HepG2 (cell line): ENCODE measurements around the gene TSPAN3. TPM values are rescaled to one million over a fixed set of nuclear protein-coding genes. Genes with fewer than 3 reads are reported as not detected.

ENCODE experiments used
- EEA1 ChIP-seq: sonication (generic); formaldehyde crosslinking; IDR thresholded peaks from 2 replicates; pipeline ENCODE4 v1.5.1; 2020; ENCODE audit warnings: mild to moderate bottlenecking, missing genetic modification reagents, borderline replicate concordance
- KDM5B ChIP-seq: sonication (generic); formaldehyde crosslinking; IDR thresholded peaks from 2 replicates; pipeline ENCODE4 v1.4.0; 2020; ENCODE audit warnings: missing genetic modification reagents, mild to moderate bottlenecking, borderline replicate concordance
- LCORL ChIP-seq, 2 experiments: fragments of 450-650 bp in 1 of 2; sonication (generic) in 1 of 2; formaldehyde crosslinking in 1 of 2; IDR thresholded peaks; 2 replicates each; pipeline versions ENCODE4 v1.5.0 to v1.6.1; 2017 to 2020; ENCODE audit warnings: antibody characterized with exemption in 1 of 2, missing genetic modification reagents in 1 of 2
- MYC ChIP-seq: sonication (generic); formaldehyde crosslinking; IDR thresholded peaks from 2 replicates; pipeline ENCODE4 v1.9.0; 2021; ENCODE audit warnings: missing genetic modification reagents, borderline replicate concordance
- NFYC ChIP-seq: IDR thresholded peaks from 2 replicates; pipeline ENCODE4 v1.6.1; 2016; ENCODE audit warnings: missing genetic modification reagents, missing compliant biosample characterization
- TAF15 ChIP-seq: fragments of 200-400 bp; formaldehyde crosslinking; IDR thresholded peaks from one replicate; pipeline ENCODE4 v1.6.1; 2018; ENCODE audit warnings: mild to moderate bottlenecking, low read depth, low read length; ENCODE audit not compliant: poor library complexity, severe bottlenecking
- ZC3H4 ChIP-seq: sonication (generic); formaldehyde crosslinking; IDR thresholded peaks from 2 replicates; pipeline ENCODE4 v1.4.0; 2020; ENCODE audit warnings: missing genetic modification reagents, borderline replicate concordance
- ZNF251 ChIP-seq: sonication (generic); formaldehyde crosslinking; IDR thresholded peaks from 2 replicates; pipeline ENCODE4 v1.9.0; 2021; ENCODE audit warnings: mild to moderate bottlenecking, missing genetic modification reagents
- ZNF484 ChIP-seq: sonication (generic); formaldehyde crosslinking; IDR thresholded peaks from 2 replicates; pipeline ENCODE4 v1.5.1; 2020; ENCODE audit warnings: mild to moderate bottlenecking, low read depth, missing genetic modification reagents, borderline replicate concordance
- polyA plus RNA-seq, 8 experiments: library from polyadenylated mRNA; depleted of rRNA in 3 of 8; stranded (reverse) in 7 of 8; unstranded in 1 of 8; fragments of >200 nt; fragmentation: Illumina TruSeq in 4 of 8; extraction: Trizol in 4 of 8; gene quantifications; 2 replicates each; pipeline versions ENCODE4 v1.2.1 to v1.2.3, GENCODE V29; 2011 to 2016; ENCODE audit warnings: low read depth in 4 of 8, missing spikeins in 1 of 8, mixed read lengths in 1 of 8; ENCODE audit not compliant: insufficient read depth in 1 of 8
- total RNA-seq, 5 experiments: library from RNA; depleted of rRNA; stranded (reverse); fragments of >200 nt; fragmentation: Illumina TruSeq; extraction: Trizol; gene quantifications; 2 replicates each; pipeline ENCODE4 v1.2.3, GENCODE V29; 2016; ENCODE audit warnings: low read depth in 1 of 5
- TF ChIP-seq, protein P1 (sequence below): IDR thresholded peaks from 2 replicates; pipeline ENCODE4 v1.6.1; 2012; ENCODE audit warnings: inconsistent platforms
- TF ChIP-seq, protein P2 (sequence below): sonication (generic); formaldehyde crosslinking; IDR thresholded peaks from 2 replicates; pipeline ENCODE4 v1.4.0; 2020; ENCODE audit warnings: missing genetic modification reagents
- TF ChIP-seq, protein P3 (sequence below): sonication (generic); formaldehyde crosslinking; IDR thresholded peaks from 2 replicates; pipeline ENCODE4 v1.4.0; 2020; ENCODE audit warnings: missing genetic modification reagents, mild to moderate bottlenecking, borderline replicate concordance
- TF ChIP-seq, protein P4 (sequence below): sonication (generic); formaldehyde crosslinking; IDR thresholded peaks from 2 replicates; pipeline ENCODE4 v1.5.1; 2020; ENCODE audit warnings: mild to moderate bottlenecking, missing genetic modification reagents, moderate library complexity
- TF ChIP-seq, protein P5 (sequence below): sonication (generic); formaldehyde crosslinking; IDR thresholded peaks from 2 replicates; pipeline ENCODE4 v1.4.0; 2020; ENCODE audit warnings: mild to moderate bottlenecking, missing genetic modification reagents

The TSPAN3 gene
- total and polyA plus RNA-seq, 2 of the 13 experiments (the other 11 are each of a cell fraction or from before 2014, with no cell fraction given): 167 to 170 TPM

DNA sequence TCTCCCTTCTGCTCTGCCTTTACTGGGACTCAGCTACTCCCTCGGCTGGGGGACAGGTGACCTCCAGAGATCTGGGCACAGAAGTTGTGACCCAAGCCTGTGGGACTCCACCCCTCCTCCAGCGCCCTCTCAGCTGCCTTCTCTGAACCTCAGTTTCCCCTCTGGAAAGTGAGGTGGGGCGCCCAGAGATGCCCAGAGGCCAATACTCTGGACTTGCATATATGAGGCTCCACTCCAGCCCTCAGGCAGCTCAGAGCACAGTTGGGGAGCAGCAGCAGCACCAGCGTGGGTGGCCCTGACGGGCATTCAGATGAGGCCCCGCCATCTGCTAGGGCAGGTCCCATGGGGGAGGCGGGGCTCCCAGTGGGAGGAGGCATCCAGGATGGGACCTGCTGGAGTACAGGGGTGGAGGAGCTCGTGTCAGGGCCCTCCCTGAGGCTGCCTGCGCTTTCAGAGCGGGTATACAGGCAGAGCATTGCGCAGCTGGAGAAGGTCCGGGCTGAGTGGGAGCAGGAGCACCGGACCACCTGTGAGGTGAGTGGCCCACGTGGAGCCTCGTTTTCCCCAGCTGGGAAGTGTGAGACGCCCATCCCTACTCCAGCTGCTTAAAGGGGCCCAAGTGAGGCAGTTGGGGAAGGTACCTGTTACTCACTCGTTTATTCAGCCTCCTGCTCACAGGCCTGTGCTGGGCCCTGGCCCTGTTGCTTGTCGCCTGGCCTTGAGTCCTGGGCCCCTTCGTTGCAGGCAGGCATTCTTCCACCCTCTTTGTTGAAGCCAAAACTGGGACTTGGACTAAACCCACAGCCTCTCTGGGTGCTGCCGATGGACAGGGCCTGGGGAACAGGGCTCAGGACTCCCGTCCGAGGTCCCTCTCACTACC is 40.6 kb downstream of the TSPAN3 start (continued):
- TF ChIP-seq NFYC (CRISPR knock-in tag) (no peak), LCORL (IDR thresholded peaks at IDR 0.05) (no peak), LCORL (CRISPR knock-in tag; IDR thresholded peaks at IDR 0.05) (peak; percentile 22; the same call in 1 of the 2 replicates), ZNF484 (no peak), ZNF251 (CRISPR knock-in tag) (no peak), EEA1 (peak; percentile 63; the same call in 1 of the 2 replicates), KDM5B (CRISPR knock-in tag) (0 out of 2 replicates have a peak, but pooled peaks have one; percentile 11), TAF15 (no peak), MYC (CRISPR knock-in tag) (peak; percentile 33; the same call in 1 of the 2 replicates), ZC3H4 (CRISPR knock-in tag) (no peak)
- TF ChIP-seq, protein P1, sequence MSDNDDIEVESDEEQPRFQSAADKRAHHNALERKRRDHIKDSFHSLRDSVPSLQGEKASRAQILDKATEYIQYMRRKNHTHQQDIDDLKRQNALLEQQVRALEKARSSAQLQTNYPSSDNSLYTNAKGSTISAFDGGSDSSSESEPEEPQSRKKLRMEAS: peak; percentile 46
- TF ChIP-seq, protein P2, sequence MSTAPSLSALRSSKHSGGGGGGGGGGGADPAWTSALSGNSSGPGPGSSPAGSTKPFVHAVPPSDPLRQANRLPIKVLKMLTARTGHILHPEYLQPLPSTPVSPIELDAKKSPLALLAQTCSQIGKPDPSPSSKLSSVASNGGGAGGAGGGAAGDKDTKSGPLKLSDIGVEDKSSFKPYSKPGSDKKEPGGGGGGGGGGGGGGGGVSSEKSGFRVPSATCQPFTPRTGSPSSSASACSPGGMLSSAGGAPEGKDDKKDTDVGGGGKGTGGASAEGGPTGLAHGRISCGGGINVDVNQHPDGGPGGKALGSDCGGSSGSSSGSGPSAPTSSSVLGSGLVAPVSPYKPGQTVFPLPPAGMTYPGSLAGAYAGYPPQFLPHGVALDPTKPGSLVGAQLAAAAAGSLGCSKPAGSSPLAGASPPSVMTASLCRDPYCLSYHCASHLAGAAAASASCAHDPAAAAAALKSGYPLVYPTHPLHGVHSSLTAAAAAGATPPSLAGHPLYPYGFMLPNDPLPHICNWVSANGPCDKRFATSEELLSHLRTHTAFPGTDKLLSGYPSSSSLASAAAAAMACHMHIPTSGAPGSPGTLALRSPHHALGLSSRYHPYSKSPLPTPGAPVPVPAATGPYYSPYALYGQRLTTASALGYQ: no peak
- TF ChIP-seq, protein P3, sequence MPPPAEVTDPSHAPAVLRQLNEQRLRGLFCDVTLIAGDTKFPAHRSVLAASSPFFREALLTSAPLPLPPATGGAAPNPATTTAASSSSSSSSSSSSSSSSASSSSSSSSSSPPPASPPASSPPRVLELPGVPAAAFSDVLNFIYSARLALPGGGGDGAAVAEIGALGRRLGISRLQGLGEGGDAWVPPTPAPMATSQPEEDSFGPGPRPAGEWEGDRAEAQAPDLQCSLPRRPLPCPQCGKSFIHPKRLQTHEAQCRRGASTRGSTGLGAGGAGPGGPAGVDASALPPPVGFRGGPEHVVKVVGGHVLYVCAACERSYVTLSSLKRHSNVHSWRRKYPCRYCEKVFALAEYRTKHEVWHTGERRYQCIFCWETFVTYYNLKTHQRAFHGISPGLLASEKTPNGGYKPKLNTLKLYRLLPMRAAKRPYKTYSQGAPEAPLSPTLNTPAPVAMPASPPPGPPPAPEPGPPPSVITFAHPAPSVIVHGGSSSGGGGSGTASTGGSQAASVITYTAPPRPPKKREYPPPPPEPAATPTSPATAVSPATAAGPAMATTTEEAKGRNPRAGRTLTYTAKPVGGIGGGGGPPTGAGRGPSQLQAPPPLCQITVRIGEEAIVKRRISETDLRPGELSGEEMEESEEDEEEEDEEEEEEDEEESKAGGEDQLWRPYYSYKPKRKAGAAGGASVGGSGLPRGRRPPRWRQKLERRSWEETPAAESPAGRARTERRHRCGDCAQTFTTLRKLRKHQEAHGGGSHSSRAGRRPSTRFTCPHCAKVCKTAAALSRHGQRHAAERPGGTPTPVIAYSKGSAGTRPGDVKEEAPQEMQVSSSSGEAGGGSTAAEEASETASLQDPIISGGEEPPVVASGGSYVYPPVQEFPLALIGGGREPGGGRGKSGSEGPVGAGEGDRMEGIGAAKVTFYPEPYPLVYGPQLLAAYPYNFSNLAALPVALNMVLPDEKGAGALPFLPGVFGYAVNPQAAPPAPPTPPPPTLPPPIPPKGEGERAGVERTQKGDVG (CRISPR knock-in tag): no peak
- TF ChIP-seq, protein P4, sequence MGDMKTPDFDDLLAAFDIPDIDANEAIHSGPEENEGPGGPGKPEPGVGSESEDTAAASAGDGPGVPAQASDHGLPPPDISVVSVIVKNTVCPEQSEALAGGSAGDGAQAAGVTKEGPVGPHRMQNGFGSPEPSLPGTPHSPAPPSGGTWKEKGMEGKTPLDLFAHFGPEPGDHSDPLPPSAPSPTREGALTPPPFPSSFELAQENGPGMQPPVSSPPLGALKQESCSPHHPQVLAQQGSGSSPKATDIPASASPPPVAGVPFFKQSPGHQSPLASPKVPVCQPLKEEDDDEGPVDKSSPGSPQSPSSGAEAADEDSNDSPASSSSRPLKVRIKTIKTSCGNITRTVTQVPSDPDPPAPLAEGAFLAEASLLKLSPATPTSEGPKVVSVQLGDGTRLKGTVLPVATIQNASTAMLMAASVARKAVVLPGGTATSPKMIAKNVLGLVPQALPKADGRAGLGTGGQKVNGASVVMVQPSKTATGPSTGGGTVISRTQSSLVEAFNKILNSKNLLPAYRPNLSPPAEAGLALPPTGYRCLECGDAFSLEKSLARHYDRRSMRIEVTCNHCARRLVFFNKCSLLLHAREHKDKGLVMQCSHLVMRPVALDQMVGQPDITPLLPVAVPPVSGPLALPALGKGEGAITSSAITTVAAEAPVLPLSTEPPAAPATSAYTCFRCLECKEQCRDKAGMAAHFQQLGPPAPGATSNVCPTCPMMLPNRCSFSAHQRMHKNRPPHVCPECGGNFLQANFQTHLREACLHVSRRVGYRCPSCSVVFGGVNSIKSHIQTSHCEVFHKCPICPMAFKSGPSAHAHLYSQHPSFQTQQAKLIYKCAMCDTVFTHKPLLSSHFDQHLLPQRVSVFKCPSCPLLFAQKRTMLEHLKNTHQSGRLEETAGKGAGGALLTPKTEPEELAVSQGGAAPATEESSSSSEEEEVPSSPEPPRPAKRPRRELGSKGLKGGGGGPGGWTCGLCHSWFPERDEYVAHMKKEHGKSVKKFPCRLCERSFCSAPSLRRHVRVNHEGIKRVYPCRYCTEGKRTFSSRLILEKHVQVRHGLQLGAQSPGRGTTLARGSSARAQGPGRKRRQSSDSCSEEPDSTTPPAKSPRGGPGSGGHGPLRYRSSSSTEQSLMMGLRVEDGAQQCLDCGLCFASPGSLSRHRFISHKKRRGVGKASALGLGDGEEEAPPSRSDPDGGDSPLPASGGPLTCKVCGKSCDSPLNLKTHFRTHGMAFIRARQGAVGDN (CRISPR knock-in tag): peak; percentile 41
- TF ChIP-seq, protein P5, sequence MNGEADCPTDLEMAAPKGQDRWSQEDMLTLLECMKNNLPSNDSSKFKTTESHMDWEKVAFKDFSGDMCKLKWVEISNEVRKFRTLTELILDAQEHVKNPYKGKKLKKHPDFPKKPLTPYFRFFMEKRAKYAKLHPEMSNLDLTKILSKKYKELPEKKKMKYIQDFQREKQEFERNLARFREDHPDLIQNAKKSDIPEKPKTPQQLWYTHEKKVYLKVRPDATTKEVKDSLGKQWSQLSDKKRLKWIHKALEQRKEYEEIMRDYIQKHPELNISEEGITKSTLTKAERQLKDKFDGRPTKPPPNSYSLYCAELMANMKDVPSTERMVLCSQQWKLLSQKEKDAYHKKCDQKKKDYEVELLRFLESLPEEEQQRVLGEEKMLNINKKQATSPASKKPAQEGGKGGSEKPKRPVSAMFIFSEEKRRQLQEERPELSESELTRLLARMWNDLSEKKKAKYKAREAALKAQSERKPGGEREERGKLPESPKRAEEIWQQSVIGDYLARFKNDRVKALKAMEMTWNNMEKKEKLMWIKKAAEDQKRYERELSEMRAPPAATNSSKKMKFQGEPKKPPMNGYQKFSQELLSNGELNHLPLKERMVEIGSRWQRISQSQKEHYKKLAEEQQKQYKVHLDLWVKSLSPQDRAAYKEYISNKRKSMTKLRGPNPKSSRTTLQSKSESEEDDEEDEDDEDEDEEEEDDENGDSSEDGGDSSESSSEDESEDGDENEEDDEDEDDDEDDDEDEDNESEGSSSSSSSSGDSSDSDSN (CRISPR knock-in tag): peak; percentile 53
